Measurements from ENCODE around the gene TUBE1.
A peak's percentile ranks its signal among the peaks of the same experiment; 100 is the strongest.
"Not testable (repeated sequence)": the region's sequence is repeated elsewhere in the genome, so short reads cannot be mapped to it uniquely, and the experiment has no call there.

Gene TUBE1

GRCh38 chr6:112087136-112087911 lies at the start of gene TUBE1, which contains the start of gene FAM229B:
TSS of gene TUBE1 (minus strand) at chr6:112087482. CDS start at chr6:112087434, 48 bp downstream.
TSS of gene FAM229B (plus strand) at chr6:112087591. CDS start at chr6:112099284, 11,693 bp downstream.
- DNase-seq (ENCODE audit: low read depth in 2 of 2): peak; percentile 75 to 81

- DNase-seq (ENCODE audit: low read depth in 2 of 2): no peak
Measured at GRCh38 chr6:112130878-112131277, 43.6 kb upstream of the TUBE1 start.

- DNase-seq (ENCODE audit: low read depth in 2 of 2): no peak
Measured at GRCh38 chr6:112128208-112128607, 40.9 kb upstream of the TUBE1 start.

GRCh38 chr6:112123982-112124381 lies 36.7 kb upstream of the TUBE1 start:
- no peak for DNase-seq (ENCODE audit: low read depth in 2 of 2)

GRCh38 chr6:112122756-112123155 lies 35.5 kb upstream of the TUBE1 start:
- DNase-seq (ENCODE audit: low read depth in 2 of 2): no peak

- no peak for DNase-seq (ENCODE audit: low read depth in 2 of 2)
Measured at GRCh38 chr6:112118034-112118433, 30.8 kb upstream of the TUBE1 start.

- DNase-seq (ENCODE audit: low read depth in 2 of 2): no peak
Measured at GRCh38 chr6:112117554-112117953, 30.3 kb upstream of the TUBE1 start.

GRCh38 chr6:112116221-112116620 lies 28.9 kb upstream of the TUBE1 start:
- no peak for DNase-seq (ENCODE audit: low read depth in 2 of 2)

- no peak for DNase-seq (ENCODE audit: low read depth in 2 of 2)
Measured at GRCh38 chr6:112114577-112115223, 27.4 kb upstream of the TUBE1 start.

GRCh38 chr6:112113918-112114317 lies 26.6 kb upstream of the TUBE1 start:
- DNase-seq (ENCODE audit: low read depth in 2 of 2): no peak

GRCh38 chr6:112113431-112113830 lies 26.1 kb upstream of the TUBE1 start:
- no peak for DNase-seq (ENCODE audit: low read depth in 2 of 2)

GRCh38 chr6:112109262-112109661 lies 22.0 kb upstream of the TUBE1 start:
- no peak for DNase-seq (ENCODE audit: low read depth in 2 of 2)

- no peak for DNase-seq (ENCODE audit: low read depth in 2 of 2)
Measured at GRCh38 chr6:112106562-112106961, 19.3 kb upstream of the TUBE1 start.

GRCh38 chr6:112106026-112106425 lies 18.7 kb upstream of the TUBE1 start:
- DNase-seq (ENCODE audit: low read depth in 2 of 2): not testable (repeated sequence)

GRCh38 chr6:112100561-112100960 lies 13.3 kb upstream of the TUBE1 start:
- no peak for DNase-seq (ENCODE audit: low read depth in 2 of 2)

- DNase-seq (ENCODE audit: low read depth in 2 of 2): no peak
Measured at GRCh38 chr6:112096901-112097300, 9.6 kb upstream of the TUBE1 start.

- no peak for DNase-seq (ENCODE audit: low read depth in 2 of 2)
Measured at GRCh38 chr6:112087916-112088315, 634 bp upstream of the TUBE1 start.

- no peak for DNase-seq (ENCODE audit: low read depth in 2 of 2)
Measured at GRCh38 chr6:112086744-112087135, 542 bp downstream of the TUBE1 start.

- DNase-seq (ENCODE audit: low read depth in 2 of 2): no peak
Measured at GRCh38 chr6:112085286-112086065, 1.8 kb downstream of the TUBE1 start.

- DNase-seq (ENCODE audit: low read depth in 2 of 2): no peak
Measured at GRCh38 chr6:112081569-112081968, 5.7 kb downstream of the TUBE1 start.

GRCh38 chr6:112066606-112067005 lies 20.7 kb downstream of the TUBE1 start:
- DNase-seq (ENCODE audit: low read depth in 2 of 2): no peak

- DNase-seq (ENCODE audit: low read depth in 2 of 2): no peak
Measured at GRCh38 chr6:112065426-112065986, 21.8 kb downstream of the TUBE1 start.
